ENCODE measurements around the gene ADNP.

The ADNP gene

GRCh38 chr20:50866036-50866685 lies 65.1 kb downstream of the ADNP start:
- Histone ChIP-seq H3K36me3 (ENCODE audit: control insufficient read depth in 5 of 5, insufficient read depth in 5 of 5, low read length in 5 of 5) (no peaks in the 10 kb centered on the region), H3K4me1 (ENCODE audit: control insufficient read depth in 5 of 5, insufficient read depth in 5 of 5, low read length in 5 of 5) (no peaks in the 10 kb centered on the region), H3K27me3 (ENCODE audit: control insufficient read depth in 5 of 5, insufficient read depth in 4 of 5, low read length in 5 of 5) (peaks cover 0 to 16% (median 5%) of the 10 kb centered on the region in 5 donors), H3K4me3 (ENCODE audit: low read depth in 1 of 5, low read length in 5 of 5) (no peak overlapping the region), H3K9me3 (ENCODE audit: control insufficient read depth in 5 of 5, low read length in 5 of 5) (no peaks in the 10 kb centered on the region), H3K9ac (ENCODE audit: low read length in 5 of 5) (no peak overlapping the region), H3K27ac (ENCODE audit: low read depth, low read length) (no peak overlapping the region)

GRCh38 chr20:50865591-50865990 lies 65.6 kb downstream of the ADNP start:
- peaks cover 0 to 16% (median 8%) of the 10 kb centered on the region in 5 donors for H3K27me3 ChIP-seq (ENCODE audit: control insufficient read depth in 5 of 5, insufficient read depth in 4 of 5, low read length in 5 of 5)
- no peak overlapping the region for H3K4me3 ChIP-seq (ENCODE audit: low read depth in 1 of 5, low read length in 5 of 5)
- no peak overlapping the region for H3K27ac ChIP-seq (ENCODE audit: low read depth, low read length)
- H3K4me1 ChIP-seq (ENCODE audit: control insufficient read depth in 5 of 5, insufficient read depth in 5 of 5, low read length in 5 of 5), result no peaks in the 10 kb centered on the region
- no peaks in the 10 kb centered on the region for H3K36me3 ChIP-seq (ENCODE audit: control insufficient read depth in 5 of 5, insufficient read depth in 5 of 5, low read length in 5 of 5)
- no peaks in the 10 kb centered on the region for H3K9me3 ChIP-seq (ENCODE audit: control insufficient read depth in 5 of 5, low read length in 5 of 5)
- no peak overlapping the region for H3K9ac ChIP-seq (ENCODE audit: low read length in 5 of 5)

GRCh38 chr20:50865114-50865513 lies 66.1 kb downstream of the ADNP start:
- Histone ChIP-seq H3K27me3 (ENCODE audit: control insufficient read depth in 5 of 5, insufficient read depth in 4 of 5, low read length in 5 of 5) (peaks cover 0 to 17% (median 8%) of the 10 kb centered on the region in 5 donors), H3K27ac (ENCODE audit: low read depth, low read length) (no peak overlapping the region), H3K9ac (ENCODE audit: low read length in 5 of 5) (no peak overlapping the region), H3K4me1 (ENCODE audit: control insufficient read depth in 5 of 5, insufficient read depth in 5 of 5, low read length in 5 of 5) (no peaks in the 10 kb centered on the region), H3K4me3 (ENCODE audit: low read depth in 1 of 5, low read length in 5 of 5) (no peak overlapping the region), H3K9me3 (ENCODE audit: control insufficient read depth in 5 of 5, low read length in 5 of 5) (no peaks in the 10 kb centered on the region), H3K36me3 (ENCODE audit: control insufficient read depth in 5 of 5, insufficient read depth in 5 of 5, low read length in 5 of 5) (no peaks in the 10 kb centered on the region)

GRCh38 chr20:50862546-50862945 lies 68.7 kb downstream of the ADNP start:
- no peaks in the 10 kb centered on the region for H3K36me3 ChIP-seq (ENCODE audit: control insufficient read depth in 5 of 5, insufficient read depth in 5 of 5, low read length in 5 of 5)
- no peak overlapping the region for H3K4me3 ChIP-seq (ENCODE audit: low read depth in 1 of 5, low read length in 5 of 5)
- H3K9me3 ChIP-seq (ENCODE audit: control insufficient read depth in 5 of 5, low read length in 5 of 5), result no peaks in the 10 kb centered on the region
- no peak overlapping the region for H3K9ac ChIP-seq (ENCODE audit: low read length in 5 of 5)
- H3K4me1 ChIP-seq (ENCODE audit: control insufficient read depth in 5 of 5, insufficient read depth in 5 of 5, low read length in 5 of 5), result no peaks in the 10 kb centered on the region
- H3K27me3 ChIP-seq (ENCODE audit: control insufficient read depth in 5 of 5, insufficient read depth in 4 of 5, low read length in 5 of 5), result peaks cover 0 to 22% (median 13%) of the 10 kb centered on the region in 5 donors
- no peak overlapping the region for H3K27ac ChIP-seq (ENCODE audit: low read depth, low read length)

GRCh38 chr20:50861012-50861411 lies 70.2 kb downstream of the ADNP start:
- peaks cover 0 to 23% (median 13%) of the 10 kb centered on the region in 5 donors for H3K27me3 ChIP-seq (ENCODE audit: control insufficient read depth in 5 of 5, insufficient read depth in 4 of 5, low read length in 5 of 5)
- no peaks in the 10 kb centered on the region for H3K9me3 ChIP-seq (ENCODE audit: control insufficient read depth in 5 of 5, low read length in 5 of 5)
- no peaks in the 10 kb centered on the region for H3K36me3 ChIP-seq (ENCODE audit: control insufficient read depth in 5 of 5, insufficient read depth in 5 of 5, low read length in 5 of 5)
- H3K4me3 ChIP-seq (ENCODE audit: low read depth in 1 of 5, low read length in 5 of 5), result no peak overlapping the region
- H3K9ac ChIP-seq (ENCODE audit: low read length in 5 of 5), result no peak overlapping the region
- no peak overlapping the region for H3K27ac ChIP-seq (ENCODE audit: low read depth, low read length)
- no peaks in the 10 kb centered on the region for H3K4me1 ChIP-seq (ENCODE audit: control insufficient read depth in 5 of 5, insufficient read depth in 5 of 5, low read length in 5 of 5)

GRCh38 chr20:50859161-50859560 lies 72.1 kb downstream of the ADNP start:
- Histone ChIP-seq H3K9ac (ENCODE audit: low read length in 5 of 5) (no peak overlapping the region), H3K4me3 (ENCODE audit: low read depth in 1 of 5, low read length in 5 of 5) (no peak overlapping the region), H3K27ac (ENCODE audit: low read depth, low read length) (no peak overlapping the region), H3K27me3 (ENCODE audit: control insufficient read depth in 5 of 5, insufficient read depth in 4 of 5, low read length in 5 of 5) (peaks cover 0 to 42% (median 25%) of the 10 kb centered on the region in 5 donors), H3K4me1 (ENCODE audit: control insufficient read depth in 5 of 5, insufficient read depth in 5 of 5, low read length in 5 of 5) (no peaks in the 10 kb centered on the region), H3K36me3 (ENCODE audit: control insufficient read depth in 5 of 5, insufficient read depth in 5 of 5, low read length in 5 of 5) (no peaks in the 10 kb centered on the region), H3K9me3 (ENCODE audit: control insufficient read depth in 5 of 5, low read length in 5 of 5) (no peaks in the 10 kb centered on the region)

- no peak overlapping the region for H3K27ac ChIP-seq (ENCODE audit: low read depth, low read length)
- H3K9me3 ChIP-seq (ENCODE audit: control insufficient read depth in 5 of 5, low read length in 5 of 5), result no peaks in the 10 kb centered on the region
- H3K27me3 ChIP-seq (ENCODE audit: control insufficient read depth in 5 of 5, insufficient read depth in 4 of 5, low read length in 5 of 5), result peaks cover 0 to 43% (median 26%) of the 10 kb centered on the region in 5 donors
- no peak overlapping the region for H3K9ac ChIP-seq (ENCODE audit: low read length in 5 of 5)
- H3K4me1 ChIP-seq (ENCODE audit: control insufficient read depth in 5 of 5, insufficient read depth in 5 of 5, low read length in 5 of 5), result no peaks in the 10 kb centered on the region
- H3K36me3 ChIP-seq (ENCODE audit: control insufficient read depth in 5 of 5, insufficient read depth in 5 of 5, low read length in 5 of 5), result no peaks in the 10 kb centered on the region
- H3K4me3 ChIP-seq (ENCODE audit: low read depth in 1 of 5, low read length in 5 of 5), result no peak overlapping the region
Observed at GRCh38 chr20:50858525-50858924, 72.7 kb downstream of the ADNP start.

GRCh38 chr20:50857348-50857747 lies 73.9 kb downstream of the ADNP start:
- Histone ChIP-seq H3K27ac (ENCODE audit: low read depth, low read length) (no peak overlapping the region), H3K4me3 (ENCODE audit: low read depth in 1 of 5, low read length in 5 of 5) (no peak overlapping the region), H3K9me3 (ENCODE audit: control insufficient read depth in 5 of 5, low read length in 5 of 5) (no peaks in the 10 kb centered on the region), H3K4me1 (ENCODE audit: control insufficient read depth in 5 of 5, insufficient read depth in 5 of 5, low read length in 5 of 5) (no peaks in the 10 kb centered on the region), H3K27me3 (ENCODE audit: control insufficient read depth in 5 of 5, insufficient read depth in 4 of 5, low read length in 5 of 5) (peaks cover 0 to 45% (median 26%) of the 10 kb centered on the region in 5 donors), H3K9ac (ENCODE audit: low read length in 5 of 5) (no peak overlapping the region), H3K36me3 (ENCODE audit: control insufficient read depth in 5 of 5, insufficient read depth in 5 of 5, low read length in 5 of 5) (no peaks in the 10 kb centered on the region)

GRCh38 chr20:50856475-50857041 lies 74.7 kb downstream of the ADNP start:
- no peaks in the 10 kb centered on the region for H3K9me3 ChIP-seq (ENCODE audit: control insufficient read depth in 5 of 5, low read length in 5 of 5)

GRCh38 chr20:50855498-50856474 lies 75.5 kb downstream of the ADNP start:
- Histone ChIP-seq H3K27me3 (ENCODE audit: control insufficient read depth in 5 of 5, insufficient read depth in 4 of 5, low read length in 5 of 5) (peaks cover 0 to 39% (median 25%) of the 10 kb centered on the region in 5 donors), H3K9ac (ENCODE audit: low read length in 5 of 5) (no peak overlapping the region), H3K4me3 (ENCODE audit: low read depth in 1 of 5, low read length in 5 of 5) (no peak overlapping the region), H3K9me3 (ENCODE audit: control insufficient read depth in 5 of 5, low read length in 5 of 5) (no peaks in the 10 kb centered on the region), H3K36me3 (ENCODE audit: control insufficient read depth in 5 of 5, insufficient read depth in 5 of 5, low read length in 5 of 5) (no peaks in the 10 kb centered on the region), H3K4me1 (ENCODE audit: control insufficient read depth in 5 of 5, insufficient read depth in 5 of 5, low read length in 5 of 5) (no peaks in the 10 kb centered on the region), H3K27ac (ENCODE audit: low read depth, low read length) (no peak overlapping the region)

More at GRCh38 chr20:50856475-50857041, 74.7 kb downstream of the ADNP start:
- Histone ChIP-seq H3K27ac (ENCODE audit: low read depth, low read length) (no peak overlapping the region), H3K4me3 (ENCODE audit: low read depth in 1 of 5, low read length in 5 of 5) (no peak overlapping the region), H3K36me3 (ENCODE audit: control insufficient read depth in 5 of 5, insufficient read depth in 5 of 5, low read length in 5 of 5) (no peaks in the 10 kb centered on the region), H3K4me1 (ENCODE audit: control insufficient read depth in 5 of 5, insufficient read depth in 5 of 5, low read length in 5 of 5) (no peaks in the 10 kb centered on the region), H3K27me3 (ENCODE audit: control insufficient read depth in 5 of 5, insufficient read depth in 4 of 5, low read length in 5 of 5) (peaks cover 0 to 41% (median 26%) of the 10 kb centered on the region in 5 donors), H3K9ac (ENCODE audit: low read length in 5 of 5) (no peak overlapping the region)
